Activated naive CD4-positive, alpha-beta T cell (primary cell): Measurements from ENCODE around the gene HBQ1.
"Not testable (repeated sequence)": the region's sequence is repeated elsewhere in the genome, so short reads cannot be mapped to it uniquely, and the experiment has no call there.

ENCODE experiments used
- DNase-seq, 4 experiments: peaks; one replicate each; lab custom pipeline; 2025; lab: John Stamatoyannopoulos, UW

HBQ1 gene

GRCh38 chr16:211631-212180 is 31.4 kb downstream of the HBQ1 start:
- not testable (repeated sequence) for DNase-seq

- DNase-seq, result no peak
Observed at GRCh38 chr16:212999-213398, 32.7 kb downstream of the HBQ1 start.

- no peak for DNase-seq
Observed at GRCh38 chr16:220021-220420, 39.8 kb downstream of the HBQ1 start.

GRCh38 chr16:228151-228851 is 48.0 kb downstream of the HBQ1 start:
- DNase-seq, result no peak

- peak; percentile 52 to 83 (median 68) for DNase-seq
Observed at GRCh38 chr16:228852-229730, 48.8 kb downstream of the HBQ1 start, which contains the start of gene LUC7L. LUC7L (minus strand) TSS chr16:229449; CDS start chr16:229339, 110 bp downstream.

- DNase-seq, result no peak
Observed at GRCh38 chr16:229731-230281, 49.5 kb downstream of the HBQ1 start.

- not testable (repeated sequence) for DNase-seq
Observed at GRCh38 chr16:230351-230750, 50.1 kb downstream of the HBQ1 start.
